ENCODE results near the gene MIOX. TPM values are rescaled to one million over a fixed set of nuclear protein-coding genes. Genes with fewer than 3 reads are reported as not detected.

MIOX gene
- total and polyA plus RNA-seq, 2 of the 13 experiments (the other 11 are each of a cell fraction or from before 2014, with no cell fraction given), result 1.5 to 2.9 TPM

GRCh38 chr22:50507991-50508884 is 21.6 kb downstream of the MIOX start, which contains the start of gene NCAPH2 (continued):
- TF ChIP-seq ZBTB25 (CRISPR knock-in tag; IDR thresholded peaks at IDR 0.05), result peak; percentile 92
- TF ChIP-seq MTA3 (CRISPR knock-in tag; IDR thresholded peaks at IDR 0.05), result no peak
- no peak for TF ChIP-seq SOX6 (IDR thresholded peaks at IDR 0.05)
- TF ChIP-seq SOX6 (CRISPR knock-in tag; IDR thresholded peaks at IDR 0.05), result peak; percentile 45; the same call in 1 of the 2 replicates
- TF ChIP-seq BRD4 (CRISPR knock-in tag; IDR thresholded peaks at IDR 0.05), result no peak
- peak; percentile 53; the same call in 1 of the 2 replicates for TF ChIP-seq MTA1 (CRISPR knock-in tag; IDR thresholded peaks at IDR 0.05; ENCODE audit: borderline replicate concordance)
- TF ChIP-seq ZNF441 (CRISPR knock-in tag; IDR thresholded peaks at IDR 0.05; ENCODE audit: borderline replicate concordance), result peak; percentile 24; the same call in 1 of the 2 replicates
- peak; percentile 64 for TF ChIP-seq NFYC (CRISPR knock-in tag; IDR thresholded peaks at IDR 0.05)
- no peak for TF ChIP-seq KDM4B (CRISPR knock-in tag; IDR thresholded peaks at IDR 0.05)
- TF ChIP-seq ZNF496 (CRISPR knock-in tag; IDR thresholded peaks at IDR 0.05; ENCODE audit: insufficient replicate concordance), result no peak
- no peak for TF ChIP-seq CHCHD3 (CRISPR knock-in tag; IDR thresholded peaks at IDR 0.05)
- TF ChIP-seq NR1H2 (CRISPR knock-in tag; IDR thresholded peaks at IDR 0.05; ENCODE audit: borderline replicate concordance, low read depth), result no peak
- TF ChIP-seq ZBTB14 (CRISPR knock-in tag; IDR thresholded peaks at IDR 0.05), result peak; percentile 53; the same call in 1 of the 2 replicates
- TF ChIP-seq ZNF724P (CRISPR knock-in tag; IDR thresholded peaks at IDR 0.05; ENCODE audit: borderline replicate concordance), result no peak
- no peak for TF ChIP-seq AGO2 (optimal IDR thresholded peaks at IDR 0.05; ENCODE audit: low read depth, low read length)
- no peak for TF ChIP-seq EHMT2 (IDR thresholded peaks at IDR 0.05; ENCODE audit: borderline replicate concordance, low read depth, low read length)
- TF ChIP-seq ZNF550 (CRISPR knock-in tag; IDR thresholded peaks at IDR 0.05; ENCODE audit: borderline replicate concordance), result no peak
- TF ChIP-seq REPIN1 (CRISPR knock-in tag; IDR thresholded peaks at IDR 0.05; ENCODE audit: borderline replicate concordance, low read depth), result peak; percentile 75
- no peak for TF ChIP-seq STAT6 (CRISPR knock-in tag; IDR thresholded peaks at IDR 0.05; ENCODE audit: borderline replicate concordance)
- no peak for TF ChIP-seq BCLAF1 (IDR thresholded peaks at IDR 0.05)
- no peak for TF ChIP-seq MTF2 (CRISPR knock-in tag; IDR thresholded peaks at IDR 0.05; ENCODE audit: borderline replicate concordance)
